Measurements from ENCODE around the gene SLC25A47. TPM values are rescaled to one million over a fixed set of nuclear protein-coding genes. Genes with fewer than 3 reads are reported as not detected.

The SLC25A47 gene
- total and polyA plus RNA-seq, 3 experiments from 2014 or later = not detected

GRCh38 chr14:100375963-100376735, 53.0 kb downstream of the SLC25A47 start, which contains the start of gene WDR25:
Gene WDR25 (plus strand): TSS chr14:100376485.
- Mint-ChIP-seq H3K4me1 (peaks cover 24 to 39% (median 37%) of the 10 kb centered on the region in 3 donors), H3K9me3 (no peaks in the 10 kb centered on the region), H3K36me3 (peaks cover 0 to 16% (median 5%) of the 10 kb centered on the region in 3 donors), H3K4me3 (peak within 1 kb of the TSS; percentile 88 to 98 (median 95)), H3K27ac (peak within 1 kb of the TSS; percentile 82 to 98 (median 95)), H3K27me3 (no peaks in the 10 kb centered on the region)
- ChIA-PET POLR2A (no interaction called here), CTCF (interaction anchor here (0.6 to 2.7 kb wide), 4 partner anchors 9 to 393 kb away, joined by 3 to 9 read pairs (median 6); no protein-coding TSS in a partner anchor)
- Histone ChIP-seq H3K36me3 (ENCODE audit: insufficient read depth, low read length) (peaks cover 6% of the 10 kb centered on the region), H3K27ac (ENCODE audit: low read depth, low read length) (peak within 1 kb of the TSS; percentile 84), H3K4me3 (ENCODE audit: low read length) (peak within 1 kb of the TSS; percentile 67), H3K9me3 (ENCODE audit: low read length) (no peaks in the 10 kb centered on the region), H3K27me3 (ENCODE audit: insufficient read depth, low read length, poor library complexity, severe bottlenecking) (no peaks in the 10 kb centered on the region), H3K4me1 (ENCODE audit: insufficient read depth, low read length) (peaks cover 22% of the 10 kb centered on the region)
- DNase-seq = peak; percentile 88 to 92 (median 91)

GRCh38 chr14:100376751-100377171, 53.6 kb downstream of the SLC25A47 start:
- H3K27ac ChIP-seq (ENCODE audit: low read depth, low read length) = peak overlapping the region; percentile 84
- DNase-seq = no peak
- no peaks in the 10 kb centered on the region for H3K27me3 Mint-ChIP-seq
- peak overlapping the region; percentile 82 to 98 (median 95) for H3K27ac Mint-ChIP-seq
- H3K4me1 Mint-ChIP-seq = peaks cover 24 to 39% (median 37%) of the 10 kb centered on the region in 3 donors
- peaks cover 8% of the 10 kb centered on the region for H3K36me3 ChIP-seq (ENCODE audit: insufficient read depth, low read length)
- H3K9me3 ChIP-seq (ENCODE audit: low read length) = no peaks in the 10 kb centered on the region
- peaks cover 22% of the 10 kb centered on the region for H3K4me1 ChIP-seq (ENCODE audit: insufficient read depth, low read length)
- no peaks in the 10 kb centered on the region for H3K27me3 ChIP-seq (ENCODE audit: insufficient read depth, low read length, poor library complexity, severe bottlenecking)
- ChIA-PET POLR2A (no interaction called here), CTCF (interaction anchor here (0.6 to 2.7 kb wide), 6 partner anchors 9 to 394 kb away, joined by 3 to 10 read pairs (median 6); no protein-coding TSS in a partner anchor)
- no peaks in the 10 kb centered on the region for H3K9me3 Mint-ChIP-seq
- peaks cover 0 to 22% (median 5%) of the 10 kb centered on the region in 3 donors for H3K36me3 Mint-ChIP-seq
- peak overlapping the region; percentile 67 for H3K4me3 ChIP-seq (ENCODE audit: low read length)
- H3K4me3 Mint-ChIP-seq = peak overlapping the region; percentile 88 to 98 (median 95)

Other genes starting within 250 kb of the SLC25A47 start
- gene DEGS2, start 163.7 kb upstream of the SLC25A47 start, total RNA-seq = under 1 TPM; 0.35 to 0.42 TPM
- gene DEGS2, start 163.7 kb upstream of the SLC25A47 start, polyA plus RNA-seq = 0.72 TPM
- gene YY1, start 84.2 kb upstream of the SLC25A47 start, total RNA-seq = 100 to 1,000 TPM; 109 to 116 TPM
- gene YY1, start 84.2 kb upstream of the SLC25A47 start, polyA plus RNA-seq = 24.2 TPM
- gene SLC25A29, start 16.9 kb upstream of the SLC25A47 start, total RNA-seq = 10 to 100 TPM; 10.4 to 10.5 TPM
- 7.0 TPM for gene SLC25A29, start 16.9 kb upstream of the SLC25A47 start, polyA plus RNA-seq
- 1 to 10 TPM; 7.8 to 9.1 TPM for gene WDR25, start 53.1 kb downstream of the SLC25A47 start, total RNA-seq
- 10.4 TPM for gene WDR25, start 53.1 kb downstream of the SLC25A47 start, polyA plus RNA-seq

All from CD8-positive, alpha-beta memory T cell (primary cell).